ENCODE measurements around the gene DEDD. TPM values are rescaled to one million over a fixed set of nuclear protein-coding genes. Genes with fewer than 3 reads are reported as not detected.

The DEDD gene
- total and polyA plus RNA-seq, 2 of the 13 experiments (the other 11 are each of a cell fraction or from before 2014, with no cell fraction given), result 12.6 to 27.8 TPM

DNA sequence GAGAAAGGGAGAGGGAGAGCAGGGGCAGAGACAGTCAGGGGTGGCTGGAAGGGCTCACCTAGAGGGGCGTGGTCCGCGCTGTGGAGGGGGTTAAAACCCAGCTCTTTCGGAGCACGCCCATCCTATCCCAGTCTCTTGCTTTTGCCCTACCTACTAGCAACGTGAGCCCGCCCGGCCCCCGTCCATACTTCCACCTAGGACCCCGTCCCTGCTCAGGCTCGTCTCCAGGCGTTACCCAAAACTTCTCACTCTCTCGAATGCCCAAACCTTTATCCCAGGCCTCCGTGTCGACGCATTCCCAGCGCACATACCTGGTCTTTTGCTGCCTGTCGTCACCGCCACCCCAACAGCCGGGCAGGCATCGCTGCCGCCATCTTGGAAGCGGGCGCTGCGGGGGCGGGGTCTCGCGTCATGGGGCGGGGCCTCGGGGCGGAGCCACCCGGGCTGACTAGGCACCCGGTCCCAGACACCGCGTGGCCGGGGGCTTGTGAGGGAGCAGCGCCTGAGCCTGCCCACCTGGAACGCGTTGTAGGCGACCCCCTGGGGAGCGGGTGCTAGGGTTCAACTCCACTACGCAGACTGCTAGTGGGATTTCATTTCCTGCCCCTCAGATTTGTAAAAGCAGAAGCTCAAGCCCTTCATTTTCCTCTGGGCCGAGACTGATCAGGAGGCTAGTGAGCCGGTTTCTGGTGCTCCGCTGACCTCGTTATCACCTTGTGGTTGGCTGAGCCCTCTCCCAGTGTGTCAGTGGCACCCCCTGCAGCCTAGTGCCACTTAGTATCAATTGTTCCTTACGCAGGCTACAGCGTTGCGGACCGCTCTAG is 44.9 kb upstream of the DEDD start, which contains the start of gene B4GALT3 (continued):
- TF ChIP-seq KDM2A (CRISPR knock-in tag; IDR thresholded peaks at IDR 0.05; ENCODE audit: borderline replicate concordance, low read depth) (peak; percentile 87), CHD4 (IDR thresholded peaks at IDR 0.05; ENCODE audit: borderline replicate concordance, low read length) (no peak), REPIN1 (CRISPR knock-in tag; IDR thresholded peaks at IDR 0.05; ENCODE audit: borderline replicate concordance, low read depth) (no peak), HOXA5 (CRISPR knock-in tag; IDR thresholded peaks at IDR 0.05) (no peak), MEIS1 (CRISPR knock-in tag; IDR thresholded peaks at IDR 0.05; ENCODE audit: borderline replicate concordance) (peak; percentile 72), ZNF772 (CRISPR knock-in tag; IDR thresholded peaks at IDR 0.05) (peak; percentile 74; the same call in 1 of the 2 replicates), ZNF34 (CRISPR knock-in tag; IDR thresholded peaks at IDR 0.05; ENCODE audit: borderline replicate concordance) (peak; percentile 95), TSC22D2 (CRISPR knock-in tag; IDR thresholded peaks at IDR 0.05; ENCODE audit: borderline replicate concordance) (no peak; the same call in 1 of the 2 replicates), ZNF337 (CRISPR knock-in tag; IDR thresholded peaks at IDR 0.05; ENCODE audit: borderline replicate concordance, low read depth) (peak; percentile 86; the same call in 1 of the 2 replicates), ZNF232 (CRISPR knock-in tag; IDR thresholded peaks at IDR 0.05; ENCODE audit: borderline replicate concordance) (peak; percentile 68; the same call in 1 of the 2 replicates), NFRKB (IDR thresholded peaks at IDR 0.05) (no peak), ZNF564 (CRISPR knock-in tag; IDR thresholded peaks at IDR 0.05) (peak; percentile 42; the same call in 1 of the 2 replicates), ESRRA (CRISPR knock-in tag; IDR thresholded peaks at IDR 0.05; ENCODE audit: low read depth) (peak; percentile 85; the same call in 1 of the 2 replicates), NFIC (IDR thresholded peaks at IDR 0.05; ENCODE audit: low read length) (no peak), U2AF1 (optimal IDR thresholded peaks at IDR 0.05; ENCODE audit: low read depth, low read length) (peak; percentile 64), SIN3B (IDR thresholded peaks at IDR 0.05; ENCODE audit: low read length) (no peak; the same call in 1 of the 2 replicates), TAF1 (CRISPR knock-in tag; IDR thresholded peaks at IDR 0.05) (peak; percentile 93), ZNF768 (CRISPR knock-in tag; IDR thresholded peaks at IDR 0.05) (no peak; the same call in none of the 2 replicates), ZKSCAN8 (CRISPR knock-in tag; IDR thresholded peaks at IDR 0.05; ENCODE audit: borderline replicate concordance) (no peak)
- TF ChIP-seq, protein P1, sequence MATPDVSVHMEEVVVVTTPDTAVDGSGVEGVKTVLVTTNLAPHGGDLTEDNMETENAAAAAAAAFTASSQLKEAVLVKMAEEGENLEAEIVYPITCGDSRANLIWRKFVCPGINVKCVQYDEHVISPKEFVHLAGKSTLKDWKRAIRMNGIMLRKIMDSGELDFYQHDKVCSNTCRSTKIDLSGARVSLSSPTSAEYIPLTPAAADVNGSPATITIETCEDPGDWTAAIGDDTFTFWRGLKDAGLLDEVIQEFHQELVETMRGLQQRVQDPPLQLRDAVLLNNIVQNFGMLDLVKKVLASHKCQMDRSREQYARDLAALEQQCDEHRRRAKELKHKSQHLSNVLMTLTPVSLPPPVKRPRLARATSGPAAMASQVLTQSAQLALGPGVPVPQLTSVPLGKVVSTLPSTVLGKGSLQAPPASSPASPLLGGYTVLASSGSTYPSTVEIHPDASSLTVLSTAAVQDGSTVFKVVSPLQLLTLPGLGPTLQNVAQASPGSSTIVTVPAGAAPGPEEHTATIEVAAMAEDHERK (CRISPR knock-in tag; IDR thresholded peaks at IDR 0.05; ENCODE audit: low read depth), result no peak
- TF ChIP-seq, protein P2, sequence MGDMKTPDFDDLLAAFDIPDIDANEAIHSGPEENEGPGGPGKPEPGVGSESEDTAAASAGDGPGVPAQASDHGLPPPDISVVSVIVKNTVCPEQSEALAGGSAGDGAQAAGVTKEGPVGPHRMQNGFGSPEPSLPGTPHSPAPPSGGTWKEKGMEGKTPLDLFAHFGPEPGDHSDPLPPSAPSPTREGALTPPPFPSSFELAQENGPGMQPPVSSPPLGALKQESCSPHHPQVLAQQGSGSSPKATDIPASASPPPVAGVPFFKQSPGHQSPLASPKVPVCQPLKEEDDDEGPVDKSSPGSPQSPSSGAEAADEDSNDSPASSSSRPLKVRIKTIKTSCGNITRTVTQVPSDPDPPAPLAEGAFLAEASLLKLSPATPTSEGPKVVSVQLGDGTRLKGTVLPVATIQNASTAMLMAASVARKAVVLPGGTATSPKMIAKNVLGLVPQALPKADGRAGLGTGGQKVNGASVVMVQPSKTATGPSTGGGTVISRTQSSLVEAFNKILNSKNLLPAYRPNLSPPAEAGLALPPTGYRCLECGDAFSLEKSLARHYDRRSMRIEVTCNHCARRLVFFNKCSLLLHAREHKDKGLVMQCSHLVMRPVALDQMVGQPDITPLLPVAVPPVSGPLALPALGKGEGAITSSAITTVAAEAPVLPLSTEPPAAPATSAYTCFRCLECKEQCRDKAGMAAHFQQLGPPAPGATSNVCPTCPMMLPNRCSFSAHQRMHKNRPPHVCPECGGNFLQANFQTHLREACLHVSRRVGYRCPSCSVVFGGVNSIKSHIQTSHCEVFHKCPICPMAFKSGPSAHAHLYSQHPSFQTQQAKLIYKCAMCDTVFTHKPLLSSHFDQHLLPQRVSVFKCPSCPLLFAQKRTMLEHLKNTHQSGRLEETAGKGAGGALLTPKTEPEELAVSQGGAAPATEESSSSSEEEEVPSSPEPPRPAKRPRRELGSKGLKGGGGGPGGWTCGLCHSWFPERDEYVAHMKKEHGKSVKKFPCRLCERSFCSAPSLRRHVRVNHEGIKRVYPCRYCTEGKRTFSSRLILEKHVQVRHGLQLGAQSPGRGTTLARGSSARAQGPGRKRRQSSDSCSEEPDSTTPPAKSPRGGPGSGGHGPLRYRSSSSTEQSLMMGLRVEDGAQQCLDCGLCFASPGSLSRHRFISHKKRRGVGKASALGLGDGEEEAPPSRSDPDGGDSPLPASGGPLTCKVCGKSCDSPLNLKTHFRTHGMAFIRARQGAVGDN (CRISPR knock-in tag; IDR thresholded peaks at IDR 0.05), result peak; percentile 96
- TF ChIP-seq, protein P3, sequence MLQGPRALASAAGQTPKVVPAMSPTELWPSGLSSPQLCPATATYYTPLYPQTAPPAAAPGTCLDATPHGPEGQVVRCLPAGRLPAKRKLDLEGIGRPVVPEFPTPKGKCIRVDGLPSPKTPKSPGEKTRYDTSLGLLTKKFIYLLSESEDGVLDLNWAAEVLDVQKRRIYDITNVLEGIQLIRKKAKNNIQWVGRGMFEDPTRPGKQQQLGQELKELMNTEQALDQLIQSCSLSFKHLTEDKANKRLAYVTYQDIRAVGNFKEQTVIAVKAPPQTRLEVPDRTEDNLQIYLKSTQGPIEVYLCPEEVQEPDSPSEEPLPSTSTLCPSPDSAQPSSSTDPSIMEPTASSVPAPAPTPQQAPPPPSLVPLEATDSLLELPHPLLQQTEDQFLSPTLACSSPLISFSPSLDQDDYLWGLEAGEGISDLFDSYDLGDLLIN (CRISPR knock-in tag; IDR thresholded peaks at IDR 0.05; ENCODE audit: borderline replicate concordance), result no peak
- TF ChIP-seq, protein P4, sequence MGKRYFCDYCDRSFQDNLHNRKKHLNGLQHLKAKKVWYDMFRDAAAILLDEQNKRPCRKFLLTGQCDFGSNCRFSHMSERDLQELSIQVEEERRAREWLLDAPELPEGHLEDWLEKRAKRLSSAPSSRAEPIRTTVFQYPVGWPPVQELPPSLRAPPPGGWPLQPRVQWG (CRISPR knock-in tag; IDR thresholded peaks at IDR 0.05; ENCODE audit: borderline replicate concordance, low read depth), result no peak

All from HepG2 (cell line).